Measurements from ENCODE around the gene BBOX1. TPM values are rescaled to one million over a fixed set of nuclear protein-coding genes. Genes with fewer than 3 reads are reported as not detected.
"Not testable (repeated sequence)": the region's sequence is repeated elsewhere in the genome, so short reads cannot be mapped to it uniquely, and the experiment has no call there.

The BBOX1 gene
- total RNA-seq, 1 experiment from 2014 or later: not detected

- DNase-seq (ENCODE audit: low spot score): no peak
- ChIA-PET POLR2A (ENCODE audit: low non-redundant PET) (no interaction called here), CTCF (no interaction called here)
- H3K36me3 ChIP-seq (ENCODE audit: insufficient read depth, low read length, poor library complexity, severe bottlenecking): no peaks in the 10 kb centered on the region
- peaks cover 9% of the 10 kb centered on the region for H3K9me3 ChIP-seq (ENCODE audit: low read depth, low read length, poor library complexity, severe bottlenecking)
- peaks cover 14% of the 10 kb centered on the region for H3K27me3 ChIP-seq (replicated peaks; ENCODE audit: insufficient read depth, low read depth, low read length, poor library complexity)
- H3K4me3 ChIP-seq (ENCODE audit: low read depth, low read length, poor library complexity, severe bottlenecking): no peak overlapping the region
- no peak overlapping the region for H3K27ac ChIP-seq (ENCODE audit: low read depth, low read length, poor library complexity, severe bottlenecking)
- intact Hi-C loops (cut with micrococcal nuclease; ENCODE audit: unreplicated experiment): no loop called here
- no peaks in the 10 kb centered on the region for H3K4me1 ChIP-seq (ENCODE audit: insufficient read depth, low read length, poor library complexity, severe bottlenecking)
- BruUV-seq (replicated peaks): no TSS peak
- TF ChIP-seq, protein P1, sequence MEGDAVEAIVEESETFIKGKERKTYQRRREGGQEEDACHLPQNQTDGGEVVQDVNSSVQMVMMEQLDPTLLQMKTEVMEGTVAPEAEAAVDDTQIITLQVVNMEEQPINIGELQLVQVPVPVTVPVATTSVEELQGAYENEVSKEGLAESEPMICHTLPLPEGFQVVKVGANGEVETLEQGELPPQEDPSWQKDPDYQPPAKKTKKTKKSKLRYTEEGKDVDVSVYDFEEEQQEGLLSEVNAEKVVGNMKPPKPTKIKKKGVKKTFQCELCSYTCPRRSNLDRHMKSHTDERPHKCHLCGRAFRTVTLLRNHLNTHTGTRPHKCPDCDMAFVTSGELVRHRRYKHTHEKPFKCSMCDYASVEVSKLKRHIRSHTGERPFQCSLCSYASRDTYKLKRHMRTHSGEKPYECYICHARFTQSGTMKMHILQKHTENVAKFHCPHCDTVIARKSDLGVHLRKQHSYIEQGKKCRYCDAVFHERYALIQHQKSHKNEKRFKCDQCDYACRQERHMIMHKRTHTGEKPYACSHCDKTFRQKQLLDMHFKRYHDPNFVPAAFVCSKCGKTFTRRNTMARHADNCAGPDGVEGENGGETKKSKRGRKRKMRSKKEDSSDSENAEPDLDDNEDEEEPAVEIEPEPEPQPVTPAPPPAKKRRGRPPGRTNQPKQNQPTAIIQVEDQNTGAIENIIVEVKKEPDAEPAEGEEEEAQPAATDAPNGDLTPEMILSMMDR (conservative IDR thresholded peaks at IDR 0.05; ENCODE audit: low read depth, low read length): no peak
- TF ChIP-seq EZH2 (IDR thresholded peaks at IDR 0.05; ENCODE audit: borderline replicate concordance, low read depth, low read length, poor library complexity, severe bottlenecking): no peak
These were observed 46.8 kb downstream of the BBOX1 start for GRCh38 chr11:27087432-27087831.

GRCh38 chr11:27088353-27088752 lies 47.7 kb downstream of the BBOX1 start:
- Histone ChIP-seq H3K36me3 (ENCODE audit: insufficient read depth, low read length, poor library complexity, severe bottlenecking) (no peaks in the 10 kb centered on the region), H3K4me1 (ENCODE audit: insufficient read depth, low read length, poor library complexity, severe bottlenecking) (no peaks in the 10 kb centered on the region), H3K4me3 (ENCODE audit: low read depth, low read length, poor library complexity, severe bottlenecking) (no peak overlapping the region), H3K9me3 (ENCODE audit: low read depth, low read length, poor library complexity, severe bottlenecking) (peaks cover 9% of the 10 kb centered on the region), H3K27ac (ENCODE audit: low read depth, low read length, poor library complexity, severe bottlenecking) (no peak overlapping the region), H3K27me3 (replicated peaks; ENCODE audit: insufficient read depth, low read depth, low read length, poor library complexity) (peaks cover 9% of the 10 kb centered on the region)
- no TSS peak for BruUV-seq (replicated peaks)
- CTCF ChIA-PET: no interaction called here
- TF ChIP-seq, protein P1 (conservative IDR thresholded peaks at IDR 0.05; ENCODE audit: low read depth, low read length): no peak
- TF ChIP-seq EZH2 (IDR thresholded peaks at IDR 0.05; ENCODE audit: borderline replicate concordance, low read depth, low read length, poor library complexity, severe bottlenecking): no peak
- DNase-seq (ENCODE audit: low spot score): no peak
- intact Hi-C loops (cut with micrococcal nuclease; ENCODE audit: unreplicated experiment): no loop called here
- POLR2A ChIA-PET (ENCODE audit: low non-redundant PET): no interaction called here

GRCh38 chr11:27089746-27090145 lies 49.1 kb downstream of the BBOX1 start:
- Histone ChIP-seq H3K4me3 (ENCODE audit: low read depth, low read length, poor library complexity, severe bottlenecking) (no peak overlapping the region), H3K4me1 (ENCODE audit: insufficient read depth, low read length, poor library complexity, severe bottlenecking) (peaks cover 11% of the 10 kb centered on the region), H3K27me3 (replicated peaks; ENCODE audit: insufficient read depth, low read depth, low read length, poor library complexity) (peaks cover 9% of the 10 kb centered on the region), H3K9me3 (ENCODE audit: low read depth, low read length, poor library complexity, severe bottlenecking) (peaks cover 9% of the 10 kb centered on the region), H3K27ac (ENCODE audit: low read depth, low read length, poor library complexity, severe bottlenecking) (no peak overlapping the region), H3K36me3 (ENCODE audit: insufficient read depth, low read length, poor library complexity, severe bottlenecking) (no peaks in the 10 kb centered on the region)
- ChIA-PET CTCF (no interaction called here), POLR2A (ENCODE audit: low non-redundant PET) (no interaction called here)
- intact Hi-C loops (cut with micrococcal nuclease; ENCODE audit: unreplicated experiment): no loop called here
- BruUV-seq (replicated peaks): no TSS peak
- TF ChIP-seq EZH2 (IDR thresholded peaks at IDR 0.05; ENCODE audit: borderline replicate concordance, low read depth, low read length, poor library complexity, severe bottlenecking): no peak
- TF ChIP-seq, protein P1 (conservative IDR thresholded peaks at IDR 0.05; ENCODE audit: low read depth, low read length): no peak
- no peak for DNase-seq (ENCODE audit: low spot score)

DNA sequence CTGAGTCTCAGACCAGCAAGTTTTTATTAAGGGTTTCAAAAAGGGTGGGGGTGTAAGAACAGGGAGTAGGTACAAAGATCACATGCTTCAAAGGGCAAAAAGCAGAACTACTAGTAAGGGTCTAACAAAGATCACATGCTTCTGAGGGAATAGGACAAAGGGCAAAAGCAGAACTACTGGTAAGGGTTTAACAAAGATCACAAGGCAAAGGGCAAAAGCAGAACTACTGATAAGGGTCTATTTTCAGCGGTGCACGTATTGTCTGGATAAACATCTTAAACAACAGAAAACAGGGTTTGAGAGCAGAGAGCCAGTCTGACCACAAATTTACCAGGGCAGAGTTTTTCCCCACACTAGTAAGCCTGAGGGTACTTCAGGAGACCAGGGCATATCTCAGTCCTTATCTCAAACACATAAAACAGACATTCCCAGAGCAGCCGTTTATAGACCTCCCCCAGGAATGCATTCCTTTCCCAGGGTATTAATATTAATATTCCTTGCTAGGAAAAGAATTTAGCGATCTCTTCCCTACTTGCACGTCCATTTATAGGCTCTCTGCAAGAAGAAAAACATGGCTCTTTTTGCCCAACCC lies 49.8 kb downstream of the BBOX1 start:
- H3K27ac ChIP-seq (ENCODE audit: low read depth, low read length, poor library complexity, severe bottlenecking); POLR2A ChIA-PET (ENCODE audit: low non-redundant PET); BruUV-seq (replicated peaks); H3K4me3 ChIP-seq (ENCODE audit: low read depth, low read length, poor library complexity, severe bottlenecking); DNase-seq (ENCODE audit: low spot score); intact Hi-C loops (cut with micrococcal nuclease; ENCODE audit: unreplicated experiment); H3K36me3 ChIP-seq (ENCODE audit: insufficient read depth, low read length, poor library complexity, severe bottlenecking); H3K9me3 ChIP-seq (ENCODE audit: low read depth, low read length, poor library complexity, severe bottlenecking); CTCF ChIA-PET: not testable (repeated sequence)
- Histone ChIP-seq H3K27me3 (replicated peaks; ENCODE audit: insufficient read depth, low read depth, low read length, poor library complexity) (peaks cover 12% of the 10 kb centered on the region), H3K4me1 (ENCODE audit: insufficient read depth, low read length, poor library complexity, severe bottlenecking) (peaks cover 11% of the 10 kb centered on the region)

All from A673 (cell line).